HG03045 (cell line): ENCODE data around the gene BUD13.

Source experiments
- ATAC-seq: cut with Tn5 transposase; IDR thresholded peaks from one replicate; pipeline ENCODE4 v1.9.1; 2021; ENCODE audit warnings: mild to moderate bottlenecking, moderate library complexity; ENCODE audit not compliant: unreplicated experiment

The BUD13 gene

DNA sequence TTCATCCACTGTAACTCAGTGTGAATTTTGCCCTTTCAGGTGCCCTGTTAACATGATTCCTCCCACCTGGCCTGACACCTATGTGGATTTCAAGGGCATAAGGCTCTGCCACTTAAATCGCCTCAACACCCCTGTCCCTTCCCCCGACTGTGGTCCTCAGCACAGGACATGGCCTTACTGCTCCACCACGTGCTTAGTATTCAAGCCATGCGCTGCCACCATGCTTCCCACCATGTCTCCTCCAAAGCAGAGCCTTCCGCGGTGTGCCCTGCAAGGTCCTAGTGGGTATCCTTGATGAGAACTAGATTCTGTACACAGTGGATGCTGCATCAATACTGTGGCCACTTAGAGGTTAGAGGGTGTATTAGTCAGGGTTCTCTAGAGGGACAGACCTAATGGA, 51.9 kb downstream of the BUD13 start:
- ATAC-seq = no peak

DNA sequence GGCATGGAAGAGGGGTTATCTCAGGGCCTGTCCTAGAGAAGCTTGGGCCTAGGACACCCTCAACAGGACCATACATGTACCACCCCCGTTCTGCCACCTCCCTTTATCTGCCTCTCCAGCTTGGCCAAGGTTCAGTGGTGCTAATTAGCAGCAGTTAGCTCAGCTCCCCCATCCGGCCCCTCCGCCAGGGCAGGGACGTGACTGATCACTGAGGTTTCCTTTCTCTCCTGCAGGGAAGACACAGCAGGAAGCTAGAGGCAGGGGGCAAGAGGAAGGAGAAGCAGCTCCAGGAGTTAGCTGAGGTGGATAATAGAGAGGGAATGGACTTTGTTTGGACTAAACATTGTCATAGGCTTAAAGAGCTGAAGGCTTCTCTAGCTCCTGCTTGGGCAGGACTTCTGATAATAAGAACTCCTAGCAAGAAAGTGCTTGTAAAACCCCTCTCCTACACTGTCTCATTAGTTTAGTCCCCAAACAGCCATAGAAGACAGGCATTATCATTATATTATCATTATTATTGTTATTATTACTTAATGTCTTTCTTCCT, 53.8 kb downstream of the BUD13 start:
- no peak for ATAC-seq

DNA sequence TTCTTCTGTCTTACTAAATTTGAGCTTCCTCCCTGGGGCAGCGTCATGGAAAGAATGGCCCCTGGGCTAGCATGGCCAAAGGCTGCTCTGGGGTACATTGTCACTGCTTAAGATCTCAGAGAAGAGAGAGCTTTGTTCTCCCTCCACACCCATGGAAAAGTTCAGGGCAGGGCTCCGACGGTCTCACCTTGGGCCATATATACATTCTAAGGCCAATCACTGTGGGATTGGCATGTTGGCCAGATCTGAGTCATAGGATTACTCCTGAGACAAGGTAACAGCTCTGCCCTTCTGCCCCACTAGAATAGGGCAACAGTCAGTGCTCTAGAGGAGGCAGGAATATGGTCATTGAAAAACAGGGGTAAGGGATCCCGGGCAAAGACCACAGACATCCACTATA, 56.2 kb downstream of the BUD13 start:
- no peak for ATAC-seq

- no peak for ATAC-seq
These were observed 57.4 kb downstream of the BUD13 start for GRCh38 chr11:116715383-116715782.

DNA sequence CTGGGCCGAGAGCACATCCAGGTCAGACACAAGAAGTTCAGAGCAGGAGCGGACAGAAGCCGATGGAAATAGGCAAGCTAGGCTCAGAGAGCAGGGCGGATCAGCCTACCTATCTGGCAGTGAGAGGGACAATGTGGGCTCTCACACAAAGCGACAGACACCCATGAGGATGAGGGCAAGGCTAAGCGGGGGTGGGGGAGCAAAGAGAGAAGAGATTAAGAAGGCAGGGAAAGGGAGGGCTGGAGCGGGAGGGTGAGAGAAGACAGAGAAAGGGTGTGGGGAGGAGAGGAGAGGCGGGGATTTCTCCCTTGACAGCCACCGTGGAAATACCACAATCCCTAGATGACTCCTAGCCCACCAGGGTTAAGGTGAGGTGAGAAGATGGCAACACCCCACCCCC, 57.9 kb downstream of the BUD13 start:
- ATAC-seq = no peak

DNA sequence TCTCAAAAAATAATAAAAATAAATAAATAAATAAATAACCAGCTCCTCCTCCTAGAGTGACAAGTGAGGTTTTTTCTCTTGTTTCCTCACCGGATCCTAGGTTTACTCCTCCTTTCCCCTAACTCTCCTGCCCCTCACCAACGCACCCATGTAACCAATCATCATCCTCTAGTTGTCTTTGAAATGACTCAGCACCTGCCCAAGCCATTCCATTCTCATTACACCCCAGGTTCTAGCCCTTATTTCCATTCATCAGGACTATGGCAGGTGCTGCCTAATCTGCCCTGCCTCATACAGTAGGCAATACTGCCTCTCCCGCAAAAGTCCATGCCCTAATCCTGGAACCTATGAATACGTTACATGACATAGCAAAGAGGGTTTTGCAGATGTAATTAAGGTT, 60.4 kb downstream of the BUD13 start:
- ATAC-seq = no peak

DNA sequence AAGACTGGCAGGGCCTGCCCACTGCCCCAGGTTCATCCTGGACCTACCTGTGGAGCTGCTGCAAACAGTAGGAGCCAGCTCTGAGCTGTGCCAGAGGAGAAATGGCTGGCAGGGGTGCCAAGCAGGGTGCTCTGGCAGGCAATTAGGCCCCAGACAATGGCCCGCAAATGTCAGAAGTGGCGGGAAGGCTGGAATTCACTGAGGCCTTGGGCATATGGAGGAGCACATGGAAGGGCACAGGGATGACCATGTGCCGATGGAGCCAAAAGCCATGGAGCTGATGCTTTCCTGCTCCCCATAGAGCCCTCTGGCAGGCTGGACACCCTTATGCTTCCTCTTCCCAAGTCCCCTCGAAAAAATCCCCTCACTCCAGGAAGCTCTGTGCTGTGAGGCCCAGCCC, 62.0 kb downstream of the BUD13 start:
- ATAC-seq = no peak

- no peak for ATAC-seq
These were observed 62.6 kb downstream of the BUD13 start for GRCh38 chr11:116710001-116710674.

DNA sequence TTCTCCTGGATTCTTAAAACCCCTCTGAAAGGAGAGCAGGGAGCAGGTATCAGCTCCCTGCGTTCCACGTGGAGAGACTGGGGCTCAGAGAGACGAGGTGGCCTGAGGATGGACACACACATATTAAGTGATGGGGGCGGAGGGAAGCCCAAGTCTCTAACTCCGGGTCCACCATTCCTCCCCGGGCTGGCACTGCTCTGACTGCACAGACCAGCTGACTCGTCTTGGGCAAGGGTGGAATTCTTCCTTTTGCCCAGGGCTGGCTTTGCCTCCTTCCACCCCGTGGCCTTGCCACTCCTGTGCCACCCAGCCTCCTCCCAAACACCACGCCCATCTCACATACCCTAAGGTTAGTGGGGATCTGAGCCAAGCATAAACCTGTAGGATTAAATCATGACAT, 65.0 kb downstream of the BUD13 start:
- ATAC-seq = no peak

DNA sequence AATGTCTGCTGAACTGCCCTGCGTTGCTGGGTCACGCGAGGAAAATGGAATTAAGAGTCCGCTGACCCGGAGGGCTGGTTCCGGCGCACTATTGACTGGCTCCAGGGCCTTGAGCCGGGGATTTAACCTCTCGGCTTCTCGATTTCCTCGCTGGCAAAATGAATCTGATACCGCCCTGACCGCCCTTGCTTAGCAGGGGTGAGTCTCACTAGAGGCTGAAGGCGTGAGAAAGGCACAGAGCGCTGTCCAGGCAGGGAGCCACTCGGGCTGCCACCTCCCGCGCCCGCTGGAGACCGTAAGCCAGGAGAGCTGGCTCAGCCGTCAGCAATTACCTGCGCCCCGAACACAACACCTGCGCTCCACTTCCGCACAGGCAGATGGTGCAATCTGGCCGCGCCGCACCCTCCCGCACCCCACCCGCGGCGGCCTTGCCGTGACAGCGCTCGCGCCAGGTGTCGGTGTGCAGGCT, 65.6 kb downstream of the BUD13 start:
- no peak for ATAC-seq

GRCh38 chr11:116703421-116703820, 69.4 kb downstream of the BUD13 start:
- ATAC-seq = no peak

GRCh38 chr11:116702772-116703385, 69.9 kb downstream of the BUD13 start:
- ATAC-seq = no peak

DNA sequence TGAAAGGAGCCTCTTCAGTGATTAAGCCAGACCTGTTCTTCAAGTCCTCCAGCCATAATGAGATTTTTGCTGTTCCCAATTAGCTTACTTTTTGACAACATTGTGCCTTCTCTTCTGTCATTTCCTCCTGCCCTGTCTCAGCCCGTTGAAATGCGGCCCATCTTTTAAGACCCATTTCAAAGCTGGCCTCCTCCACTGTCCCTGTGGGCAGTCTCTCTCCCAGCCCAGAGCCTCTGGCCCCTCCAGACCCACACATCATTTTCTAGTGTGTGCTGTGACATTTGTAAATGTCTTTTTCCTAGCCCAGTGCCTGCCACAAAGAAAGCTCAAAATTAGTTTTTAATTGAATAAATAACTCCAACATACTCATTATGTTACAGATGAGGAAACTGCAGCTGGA, 70.9 kb downstream of the BUD13 start:
- no peak for ATAC-seq

- no peak for ATAC-seq
These were observed 71.4 kb downstream of the BUD13 start for GRCh38 chr11:116701297-116701801.

DNA sequence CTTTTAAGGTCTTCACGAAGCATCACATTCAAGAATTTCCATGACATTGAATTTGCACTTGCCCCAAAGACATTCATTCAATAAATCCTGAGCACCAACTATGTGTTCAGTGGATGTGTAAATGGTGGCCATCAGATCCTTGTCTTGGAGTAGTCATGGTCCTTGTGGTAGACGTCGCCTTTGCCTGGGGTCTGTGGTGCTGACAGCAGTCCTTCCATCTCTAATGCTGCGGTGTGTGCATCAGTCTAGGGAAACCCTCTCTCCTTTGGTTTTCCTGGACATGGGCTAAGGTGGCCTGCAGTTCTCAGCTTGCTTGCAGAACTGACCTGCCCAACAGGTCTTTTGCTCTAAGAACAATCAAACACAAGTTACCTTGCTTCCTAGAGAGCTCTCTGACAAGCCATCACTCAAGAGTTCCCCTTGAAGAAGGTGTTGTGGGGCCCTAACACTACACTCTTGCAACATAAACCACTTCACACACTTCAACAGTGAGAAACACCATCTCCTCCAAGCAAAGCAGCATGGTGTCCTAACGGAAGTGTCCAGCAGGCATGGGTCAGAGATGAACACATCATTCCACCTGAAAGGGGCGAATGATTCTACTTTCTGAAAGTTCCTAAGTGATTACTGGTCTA, 72.1 kb downstream of the BUD13 start:
- ATAC-seq = no peak
